HL-60/S4 treated with phorbol 12-myristate 13-acetate at 8.2 ng/mL for 4 days and 3 days (cell line): Measurements from ENCODE around the gene ZDHHC18.
"Not testable (repeated sequence)": the region's sequence is repeated elsewhere in the genome, so short reads cannot be mapped to it uniquely, and the experiment has no call there.

Source experiments
- in situ Hi-C: fragments of 300-500 bp; cut with MboI; formaldehyde crosslinking; loops from 2 replicates; pipeline ENCODE4 v1.15.0; 2022; ENCODE audit warnings: low sequenced_read_pairs

The ZDHHC18 gene

GRCh38 chr1:26831546-26832248 lies 5.2 kb downstream of the ZDHHC18 start:
- in situ Hi-C loops = no loop called here

- in situ Hi-C loops = no loop called here
These were observed 5.9 kb downstream of the ZDHHC18 start for GRCh38 chr1:26832249-26832960.

DNA sequence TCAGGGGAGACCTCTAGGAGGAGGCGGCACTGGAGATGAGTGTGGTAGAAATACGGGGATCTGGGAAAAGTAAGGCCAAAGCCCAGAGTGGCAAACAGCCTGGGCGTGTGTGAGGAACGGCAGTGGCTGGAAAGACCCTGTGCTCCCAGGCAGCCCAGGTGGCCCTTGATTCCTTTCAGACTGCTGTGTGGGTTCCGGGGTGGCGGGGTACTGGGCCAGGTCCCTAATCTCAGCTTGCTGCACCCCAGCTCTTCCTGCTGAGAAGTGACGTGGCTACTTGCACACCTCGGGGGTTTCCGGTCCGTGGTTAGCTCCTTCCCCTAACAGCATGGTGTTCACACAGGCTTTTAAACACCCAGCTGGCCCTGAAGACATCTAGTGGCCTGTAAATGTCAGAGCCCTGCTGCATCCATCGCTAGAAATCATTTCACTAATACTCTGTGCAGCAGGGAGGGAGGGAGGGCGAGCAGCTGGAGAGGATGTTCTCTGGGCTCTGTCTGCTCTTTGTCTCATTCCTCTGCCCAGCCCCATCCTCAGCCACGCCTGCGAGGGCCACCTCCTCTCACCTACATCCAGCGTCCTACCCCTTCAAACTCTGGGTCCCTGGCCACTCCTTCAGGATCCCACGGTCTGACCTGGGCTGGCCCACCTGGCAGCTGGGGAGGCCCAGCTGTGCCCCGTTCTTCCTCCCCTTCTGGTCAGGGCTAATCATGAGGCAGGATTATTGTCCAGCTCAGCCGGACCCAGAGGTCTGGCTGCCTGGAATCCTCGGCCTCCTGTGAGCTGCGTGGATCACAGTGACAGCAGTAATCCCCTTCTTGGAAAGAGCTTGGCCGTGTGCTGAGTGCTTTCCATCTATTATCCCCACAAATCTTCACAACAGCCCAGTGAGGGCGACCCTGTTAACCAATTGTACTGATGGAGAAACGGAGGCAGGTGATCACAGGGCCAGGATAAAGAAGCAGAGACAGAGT lies 7.2 kb downstream of the ZDHHC18 start:
- in situ Hi-C loops = no loop called here

DNA sequence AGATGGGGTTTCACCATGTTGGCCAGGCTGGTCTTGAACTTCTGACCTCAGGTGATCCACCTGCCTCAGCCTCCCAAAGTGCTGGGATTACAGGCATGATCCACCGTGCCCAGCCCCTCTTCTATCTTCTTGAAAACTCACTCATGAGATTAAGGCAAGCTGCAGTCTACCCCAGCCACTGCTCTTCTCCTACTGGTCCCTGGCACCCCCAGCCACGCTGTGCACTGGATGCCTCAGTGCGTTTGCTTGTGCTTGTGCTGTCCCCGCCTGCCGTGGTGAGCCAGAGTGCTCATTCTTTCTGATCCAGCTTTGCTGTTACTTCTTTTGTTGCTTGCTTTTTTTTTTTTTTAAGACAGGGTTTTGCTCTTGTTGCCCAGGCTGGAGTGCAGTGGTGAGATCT lies 11.2 kb downstream of the ZDHHC18 start:
- in situ Hi-C loops = not testable (repeated sequence)

DNA sequence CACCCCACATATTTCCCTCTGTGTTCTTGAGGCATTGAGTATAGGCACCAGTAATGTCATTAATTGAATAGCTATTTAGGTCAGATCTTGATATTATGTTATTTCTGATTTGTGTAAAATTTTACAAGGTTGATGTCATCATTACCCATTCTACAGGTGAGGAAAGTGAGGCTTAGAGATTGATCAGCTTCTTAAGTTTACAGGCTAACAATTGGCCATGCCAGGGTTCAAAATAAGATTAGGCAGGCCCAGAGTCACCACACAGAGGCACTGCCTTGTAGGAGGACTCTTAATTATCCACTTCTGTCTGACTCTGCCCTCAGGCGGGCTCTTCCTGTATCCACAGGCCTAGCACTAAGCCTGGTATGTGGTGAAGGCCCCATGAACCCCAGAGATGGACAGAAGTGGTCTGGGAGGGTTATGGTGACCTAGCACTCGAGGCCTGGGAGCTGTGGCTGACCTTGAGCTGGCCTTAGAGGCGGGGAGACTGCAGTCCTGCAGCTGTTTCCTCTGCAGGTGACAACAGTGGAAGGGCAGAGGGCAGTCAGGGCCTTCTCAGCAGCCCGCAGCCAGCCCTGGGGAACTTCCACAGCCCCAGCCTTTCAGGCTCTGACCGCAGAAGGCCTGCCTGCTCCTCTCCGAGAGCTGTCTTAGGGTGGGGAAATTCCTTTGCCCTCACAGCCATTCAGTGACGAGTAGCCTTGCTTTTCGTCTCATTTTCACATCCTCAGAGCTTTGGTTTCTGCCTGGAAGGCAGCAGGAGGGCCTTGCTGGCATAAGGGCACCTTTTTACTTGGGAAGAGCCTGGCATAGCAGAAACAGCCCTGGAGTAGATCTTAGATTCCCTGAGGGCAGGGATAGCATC lies 12.2 kb downstream of the ZDHHC18 start:
- in situ Hi-C loops = no loop called here

- in situ Hi-C loops = no loop called here
These were observed 12.8 kb downstream of the ZDHHC18 start for GRCh38 chr1:26839339-26839722.

GRCh38 chr1:26839779-26840178 lies 13.3 kb downstream of the ZDHHC18 start:
- in situ Hi-C loops = no loop called here

- in situ Hi-C loops = no loop called here
These were observed 18.1 kb downstream of the ZDHHC18 start for GRCh38 chr1:26844424-26845196.

DNA sequence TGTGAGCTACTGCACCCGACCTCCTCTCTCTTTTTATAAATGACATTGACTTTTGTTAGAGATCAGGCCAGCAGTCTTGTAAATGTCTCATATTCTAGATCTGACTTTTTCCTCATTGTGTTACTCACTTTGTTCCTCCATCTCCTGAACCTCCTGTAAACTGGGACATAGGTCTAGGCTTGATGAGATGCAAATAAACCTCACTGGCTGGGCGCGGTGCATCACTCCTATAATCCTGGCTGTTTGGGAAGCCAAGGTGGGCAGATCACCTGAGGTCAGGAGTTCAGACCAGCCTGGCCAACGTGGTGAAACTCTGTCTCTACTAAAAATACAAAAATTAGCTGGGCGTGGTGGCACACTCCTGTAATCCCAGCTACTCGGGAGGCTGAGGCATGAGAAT lies 21.3 kb downstream of the ZDHHC18 start:
- in situ Hi-C loops = not testable (repeated sequence)

GRCh38 chr1:26848499-26848898 lies 22.0 kb downstream of the ZDHHC18 start:
- in situ Hi-C loops = no loop called here

DNA sequence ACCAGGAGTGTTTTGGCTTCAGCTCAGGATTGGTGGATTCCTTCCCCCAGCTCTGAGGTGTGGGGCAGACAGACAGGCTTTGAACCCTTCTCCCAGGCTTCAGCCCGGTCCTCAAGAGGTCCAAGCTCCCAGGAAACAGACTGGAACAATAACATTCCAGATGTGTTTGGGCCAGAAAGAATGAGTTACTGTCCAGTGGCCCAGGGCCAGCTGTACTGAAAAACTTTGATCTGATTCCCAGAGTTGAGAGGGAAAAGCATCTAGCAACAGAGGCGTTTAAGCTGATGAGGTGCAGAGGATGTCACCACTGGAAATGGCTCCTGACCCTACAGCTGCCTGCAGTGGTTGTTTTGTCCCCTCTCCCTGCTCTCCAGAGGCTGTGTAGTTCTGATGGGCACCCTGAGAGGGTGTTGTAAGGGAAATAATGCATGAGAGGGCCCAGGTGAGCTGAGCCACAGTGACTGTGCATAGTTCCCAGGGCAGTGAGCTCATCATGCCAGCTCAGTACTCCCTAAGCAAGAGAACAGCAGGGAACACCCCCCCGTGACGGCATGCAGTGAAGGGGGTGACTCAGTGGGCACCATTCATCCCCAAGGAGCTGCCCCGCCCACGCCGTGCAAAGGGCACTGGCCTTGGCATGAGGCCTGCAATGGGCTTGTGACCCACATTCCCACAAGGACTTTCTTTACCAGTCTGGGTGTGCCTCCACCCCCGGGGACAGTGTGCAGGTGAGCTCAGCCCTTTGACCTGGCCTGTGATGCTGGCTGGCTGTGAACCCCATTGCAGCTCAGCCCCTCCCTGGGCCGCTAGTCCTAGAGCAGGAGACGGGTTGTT lies 22.7 kb downstream of the ZDHHC18 start:
- in situ Hi-C loops = no loop called here

- in situ Hi-C loops = no loop called here
These were observed 24.7 kb downstream of the ZDHHC18 start for GRCh38 chr1:26851106-26851684.

- in situ Hi-C loops = no loop called here
These were observed 26.2 kb downstream of the ZDHHC18 start for GRCh38 chr1:26852701-26853100.

DNA sequence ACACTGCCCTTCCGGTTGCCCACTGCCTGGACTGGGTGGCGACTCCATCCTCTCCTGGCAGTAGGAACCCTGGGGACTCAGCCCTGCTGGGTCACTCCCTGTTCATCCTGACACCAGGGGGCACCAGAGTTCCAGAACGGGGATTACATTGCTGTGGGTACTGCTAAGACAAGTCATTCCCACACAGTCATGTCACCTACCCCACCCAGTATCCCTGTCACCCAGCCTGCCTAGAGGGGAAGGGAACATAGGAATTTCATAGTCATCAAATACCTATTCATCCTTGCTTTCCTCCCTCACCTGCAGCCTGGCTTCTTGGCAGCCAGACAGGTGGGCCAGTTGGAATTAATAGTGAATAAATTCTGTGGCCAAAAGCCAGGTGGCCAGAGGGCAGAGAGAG lies 26.7 kb downstream of the ZDHHC18 start:
- in situ Hi-C loops = no loop called here

GRCh38 chr1:26853600-26853999 lies 27.1 kb downstream of the ZDHHC18 start:
- in situ Hi-C loops = no loop called here

DNA sequence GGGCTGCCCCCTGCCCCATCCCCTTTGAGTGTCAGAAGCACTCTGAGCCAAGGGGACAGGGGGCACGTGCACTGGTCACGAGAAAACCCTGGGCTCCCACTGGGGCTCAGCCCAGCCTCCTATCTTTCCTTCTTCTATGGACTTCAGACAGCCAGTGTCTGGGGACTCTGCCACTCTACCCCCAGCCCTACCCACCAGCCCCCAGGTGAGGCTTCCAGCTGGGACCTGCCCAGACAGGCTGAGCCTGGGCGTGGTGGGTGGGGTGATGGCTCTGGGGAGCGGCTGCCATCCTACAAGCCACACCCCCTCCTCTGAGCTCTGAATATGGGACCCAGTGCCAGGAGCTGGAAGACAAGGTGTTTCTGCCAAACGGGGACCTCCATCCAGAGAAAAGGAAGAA lies 28.4 kb downstream of the ZDHHC18 start:
- in situ Hi-C loops = no loop called here

GRCh38 chr1:26855636-26856035 lies 29.1 kb downstream of the ZDHHC18 start:
- in situ Hi-C loops = no loop called here

DNA sequence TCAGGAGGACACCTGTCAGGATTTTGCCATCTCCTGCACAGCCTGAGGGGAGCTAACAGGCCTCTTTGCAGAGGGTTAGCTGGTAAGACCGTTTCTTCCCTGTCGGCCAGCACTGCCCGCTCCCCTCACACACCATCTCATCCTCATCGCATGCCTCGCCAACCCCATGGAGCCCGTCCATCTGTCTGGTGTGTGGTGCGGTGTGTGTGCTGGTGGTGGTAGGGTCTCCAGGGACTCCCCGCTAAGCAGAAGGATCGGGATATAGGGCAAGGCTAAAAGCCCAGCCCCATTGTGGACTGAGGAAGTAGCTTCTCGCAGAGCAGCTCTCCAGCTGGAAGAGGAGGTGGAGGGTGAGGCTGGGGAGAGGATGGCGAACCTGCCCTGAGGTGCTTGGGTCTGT lies 29.7 kb downstream of the ZDHHC18 start:
- in situ Hi-C loops = no loop called here
